HG02943 (cell line): Measurements from ENCODE around the gene SNAPC1.

Experiments
- ATAC-seq: cut with Tn5 transposase; IDR thresholded peaks from one replicate; pipeline ENCODE4 v1.9.1; 2021; ENCODE audit warnings: mild to moderate bottlenecking, low read depth, moderate library complexity; ENCODE audit not compliant: unreplicated experiment

The SNAPC1 gene

DNA sequence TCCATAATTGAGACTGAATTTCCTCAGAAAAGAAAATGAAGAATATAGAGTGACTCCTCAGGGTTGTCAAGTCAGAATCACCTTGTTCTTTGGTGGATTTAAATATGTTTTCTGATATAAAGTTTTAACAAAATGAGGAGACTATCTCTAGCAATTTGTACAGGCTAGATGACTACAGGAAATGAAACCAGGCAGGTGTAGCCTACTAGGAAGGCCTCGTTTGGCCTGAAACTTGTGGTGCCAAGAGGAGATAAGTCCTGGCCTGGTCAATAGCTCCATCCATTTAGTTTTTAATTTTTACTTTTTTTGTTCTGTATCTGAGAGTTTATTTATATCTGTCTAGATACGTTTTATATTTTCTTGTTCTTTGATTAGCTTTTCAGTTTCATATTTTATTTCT is 41.5 kb downstream of the SNAPC1 start:
- no peak for ATAC-seq

GRCh38 chr14:61805451-61805850 is 43.2 kb downstream of the SNAPC1 start:
- ATAC-seq = no peak

- ATAC-seq = no peak
Observed at GRCh38 chr14:61811882-61812346, 49.7 kb downstream of the SNAPC1 start.

DNA sequence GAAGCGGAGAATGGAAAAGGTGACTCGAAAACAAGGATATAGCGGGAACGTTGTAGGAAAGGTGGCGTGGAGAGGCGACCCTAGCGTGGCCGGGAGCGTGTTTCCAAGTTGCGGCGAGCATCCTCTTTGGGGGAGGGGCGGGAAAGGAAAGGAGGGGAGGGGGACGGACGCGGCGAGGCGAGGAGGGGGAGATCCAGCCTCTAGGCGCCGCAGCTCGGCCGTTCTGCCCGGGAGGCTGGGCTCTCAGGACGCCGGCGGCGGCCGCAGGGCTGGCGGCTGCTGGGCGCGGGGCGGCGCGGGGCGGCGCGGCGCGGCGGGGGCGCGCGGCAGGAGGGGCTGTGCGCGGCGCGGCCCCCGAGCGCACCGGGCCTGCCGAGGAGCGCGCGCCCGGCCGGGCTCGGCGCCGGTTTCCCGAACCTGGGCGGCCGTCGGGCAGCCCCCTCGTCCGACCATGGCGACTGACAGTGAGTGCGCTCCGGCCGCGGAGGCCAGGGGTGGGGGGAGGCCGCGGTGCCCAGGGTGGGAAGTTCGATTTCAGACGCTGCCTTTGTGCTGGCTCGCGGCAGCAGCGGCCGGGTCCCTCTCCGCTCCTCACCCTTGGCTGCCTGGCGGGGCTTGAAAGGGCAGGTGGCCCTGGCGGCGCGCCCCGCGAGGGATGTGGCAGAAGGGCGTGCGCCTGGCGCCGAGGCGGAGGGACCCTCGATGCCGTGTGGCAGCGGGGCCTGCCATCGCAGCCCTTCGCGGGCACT is 50.3 kb downstream of the SNAPC1 start, which contains the start of gene SYT16:
SYT16 (plus strand) TSS at position 357 of the 749 bp plus-strand sequence.
- ATAC-seq = no peak

DNA sequence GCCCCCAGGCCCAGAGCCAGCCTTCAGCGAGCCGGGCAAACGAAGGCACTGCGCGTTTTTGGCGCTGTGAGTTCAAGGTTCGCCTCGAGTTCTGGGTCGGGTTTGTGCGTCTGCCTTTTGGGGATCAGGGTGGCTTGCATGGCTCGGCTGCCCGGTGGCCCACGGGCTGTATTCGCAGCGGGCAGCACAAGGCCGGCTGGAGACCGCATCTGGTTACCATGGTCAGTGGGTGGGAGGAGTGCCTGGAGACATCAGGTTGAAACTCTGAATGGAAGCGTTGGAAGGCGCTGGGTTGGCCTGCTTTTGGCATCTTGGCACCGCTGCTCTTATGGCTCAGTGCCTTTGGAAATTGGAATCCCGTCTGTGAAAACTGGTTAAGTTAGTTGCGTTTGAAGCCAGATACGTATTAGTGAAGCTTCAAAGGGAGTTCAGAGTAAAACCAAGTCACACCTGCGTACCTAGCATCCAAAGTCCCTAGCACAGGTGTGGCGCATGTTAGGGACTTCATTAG is 50.9 kb downstream of the SNAPC1 start:
- ATAC-seq = no peak

GRCh38 chr14:61822458-61822857 is 60.2 kb downstream of the SNAPC1 start:
- ATAC-seq = no peak

DNA sequence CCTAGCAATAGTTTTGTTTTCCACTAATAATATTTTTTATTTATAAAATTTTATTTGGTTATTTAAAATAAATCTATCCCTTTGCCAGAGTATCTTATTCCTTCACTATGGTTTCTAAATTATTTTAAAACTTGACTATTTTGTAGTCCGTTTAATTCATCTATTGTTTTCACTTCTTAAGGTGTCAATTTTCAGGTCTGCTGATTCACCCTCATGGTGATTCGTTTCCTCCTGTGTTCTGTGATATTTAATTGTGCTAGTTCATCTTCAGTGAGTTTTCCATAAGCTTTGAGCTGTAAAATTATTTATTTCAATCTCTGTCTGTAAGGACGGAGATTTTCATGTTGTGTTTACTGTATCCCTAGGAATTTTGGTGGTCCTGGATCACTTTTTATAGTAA is 70.6 kb downstream of the SNAPC1 start:
- no peak for ATAC-seq

- ATAC-seq = no peak
Observed at GRCh38 chr14:61836184-61836583, 74.0 kb downstream of the SNAPC1 start.

DNA sequence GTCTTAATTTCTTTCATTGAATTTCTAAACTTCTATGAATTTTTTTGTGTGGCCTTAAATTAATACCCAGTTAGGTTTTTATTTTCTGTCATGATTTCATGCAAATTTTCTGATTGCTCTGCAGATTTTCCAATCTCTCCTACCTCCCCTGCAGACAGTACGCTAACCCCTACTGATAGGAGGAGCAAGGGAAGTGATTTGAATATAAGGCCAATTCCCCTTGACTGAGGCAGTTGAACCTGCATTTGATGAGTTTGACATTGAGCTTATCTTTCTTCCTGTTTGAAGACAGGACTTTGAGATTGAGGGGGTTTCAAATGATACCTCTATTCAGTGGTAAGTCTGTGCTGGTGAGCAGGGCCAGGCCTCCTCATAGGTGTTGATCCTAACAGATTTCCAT is 74.6 kb downstream of the SNAPC1 start:
- ATAC-seq = no peak

GRCh38 chr14:61837336-61838229 is 75.4 kb downstream of the SNAPC1 start:
- no peak for ATAC-seq

DNA sequence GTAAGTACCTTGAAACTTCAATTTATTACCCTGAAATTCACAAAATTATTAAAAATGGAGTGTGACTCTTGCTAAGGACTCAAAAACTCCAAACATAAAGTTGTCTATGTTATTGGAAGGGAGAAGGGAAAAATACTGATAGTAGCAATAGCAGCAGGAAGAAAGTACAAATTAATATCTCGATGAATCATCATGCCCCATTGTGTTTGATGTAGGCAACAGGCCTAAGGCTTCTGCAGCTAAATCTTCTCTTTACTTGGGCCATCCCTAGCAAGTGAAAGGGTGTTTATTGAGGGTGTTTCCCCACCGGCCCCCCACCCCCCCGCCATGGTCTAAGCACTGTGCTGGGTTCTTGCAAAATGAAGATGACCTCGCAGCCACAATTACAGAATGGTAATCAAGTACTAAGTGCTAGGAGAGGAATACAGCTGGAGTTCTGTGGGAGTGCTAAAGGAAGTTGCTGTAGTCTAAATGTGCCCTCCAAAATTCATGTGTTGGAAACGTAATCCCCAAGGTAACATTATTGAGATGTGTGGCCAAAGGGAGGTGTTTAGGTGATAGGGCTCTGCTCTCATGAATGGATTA is 76.5 kb downstream of the SNAPC1 start:
- ATAC-seq = no peak

DNA sequence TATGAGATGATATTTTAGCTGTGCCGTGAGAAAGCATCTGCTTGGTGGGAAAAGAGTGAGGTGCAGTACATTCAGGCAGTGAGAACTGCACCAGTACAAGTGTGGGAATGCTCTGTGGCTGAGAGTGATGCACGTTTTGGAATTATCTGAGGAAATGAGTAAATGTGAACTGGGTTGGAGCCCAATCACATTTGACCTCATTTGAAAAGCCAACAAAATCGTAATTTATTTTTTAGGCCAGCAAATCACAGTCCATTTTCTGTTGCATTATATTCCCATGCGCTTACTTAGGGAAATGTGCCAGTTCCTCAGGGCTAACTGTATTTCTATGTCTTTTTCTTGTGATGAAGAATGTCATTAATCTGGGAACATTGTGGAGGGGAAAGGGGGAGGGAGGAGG is 77.3 kb downstream of the SNAPC1 start:
- ATAC-seq = no peak

DNA sequence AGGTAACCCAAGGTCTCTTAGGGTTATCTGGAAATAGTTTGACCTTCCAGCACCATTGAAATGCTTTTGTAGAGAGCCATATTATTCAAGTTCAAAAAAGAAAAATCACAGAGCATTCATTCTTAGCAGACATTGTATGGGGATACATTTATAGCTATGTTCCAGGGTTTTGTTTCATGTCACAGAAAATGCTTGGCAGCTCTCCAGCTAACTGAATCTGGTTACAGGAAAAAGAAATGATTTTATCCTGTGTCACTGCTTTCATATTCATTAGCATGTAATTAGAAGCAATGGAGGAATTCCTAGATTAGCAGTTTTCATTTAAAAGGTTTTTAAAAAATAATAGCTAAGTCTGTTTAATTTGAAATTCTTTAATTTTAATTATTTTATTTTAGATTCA is 78.9 kb downstream of the SNAPC1 start:
- ATAC-seq = no peak
